Measurements from ENCODE around the gene DUSP7.

DUSP7 gene

GRCh38 chr3:52065264-52065756 is 8.9 kb upstream of the DUSP7 start:
- no peak for DNase-seq

DNA sequence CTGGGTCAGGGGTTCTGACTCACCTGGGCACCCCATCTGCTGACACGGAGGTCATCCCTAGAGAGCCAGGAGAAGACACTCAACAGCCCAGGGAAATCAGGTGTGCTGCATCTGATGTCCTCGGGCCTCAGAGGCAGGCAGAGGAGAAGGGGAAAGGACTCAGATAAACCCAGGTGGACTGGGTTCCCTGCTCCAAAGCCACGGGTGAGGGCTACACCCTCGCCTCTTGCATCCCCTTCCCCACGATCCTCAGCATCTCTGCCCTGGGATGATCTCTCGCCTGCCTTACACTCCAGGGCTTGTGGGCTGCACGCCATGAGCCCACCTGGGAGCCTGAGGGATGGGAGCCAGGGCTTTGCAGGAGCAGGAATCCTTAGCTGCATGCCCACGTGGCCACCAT is 8.2 kb upstream of the DUSP7 start:
- no peak for DNase-seq

DNA sequence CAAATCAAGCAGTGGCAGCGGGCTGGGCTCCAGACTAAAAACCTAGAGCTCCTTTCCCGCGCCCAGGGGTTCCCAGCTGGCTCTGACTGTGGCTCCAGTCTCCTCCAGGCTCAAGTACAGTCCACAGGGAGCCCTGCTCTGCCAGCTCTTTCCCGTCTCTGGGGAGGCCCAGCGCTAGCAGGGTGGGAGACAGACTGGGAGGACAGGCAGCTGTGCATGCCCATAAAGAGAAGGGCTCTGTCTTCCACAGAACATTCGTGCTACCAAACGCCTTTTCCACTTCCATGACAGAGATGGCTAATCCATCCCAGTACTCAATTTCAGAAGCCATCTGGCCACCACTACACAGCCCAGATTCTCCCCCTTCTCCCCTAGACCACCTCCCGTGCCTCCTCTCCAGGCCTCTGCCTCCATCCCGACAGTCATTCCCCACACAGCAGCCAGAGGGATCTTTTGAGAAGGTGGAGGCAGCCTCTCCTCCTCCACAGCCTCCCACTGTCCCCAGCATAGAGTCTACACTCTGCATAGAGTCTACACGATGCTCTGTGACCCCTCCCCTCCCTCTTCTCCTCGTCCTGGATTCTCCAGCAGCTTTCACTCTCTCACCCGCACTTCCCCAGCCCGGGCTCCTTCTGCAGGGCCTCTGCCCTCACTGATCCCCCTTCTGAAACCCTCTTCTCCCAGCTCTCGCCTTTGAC is 6.8 kb upstream of the DUSP7 start:
- DNase-seq = no peak

GRCh38 chr3:52062505-52062904 is 6.1 kb upstream of the DUSP7 start:
- peak; percentile 22 for DNase-seq

- DNase-seq = no peak
Observed at GRCh38 chr3:52061121-52061910, 4.9 kb upstream of the DUSP7 start.

DNA sequence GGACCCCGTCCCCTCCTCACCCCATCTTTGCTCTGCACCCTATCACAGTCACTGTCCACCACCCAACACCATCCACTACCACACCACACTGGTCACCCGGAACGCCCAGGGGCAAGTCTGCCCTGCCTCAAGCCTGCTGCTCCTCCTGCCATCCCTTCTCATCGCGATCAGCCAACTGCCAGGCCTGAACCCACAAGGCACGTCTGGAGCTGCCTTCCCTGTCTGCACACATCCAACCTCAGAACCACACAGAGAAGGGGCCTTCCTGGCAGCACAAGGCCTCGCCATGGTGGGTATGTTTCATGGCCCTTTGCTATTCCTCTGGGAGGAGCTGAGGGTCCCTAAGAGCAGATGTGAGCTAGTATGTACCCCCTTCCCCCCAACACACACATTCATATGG is 3.4 kb upstream of the DUSP7 start:
- DNase-seq = no peak

GRCh38 chr3:52057812-52058495 is 1.6 kb upstream of the DUSP7 start:
- DNase-seq = no peak

DNA sequence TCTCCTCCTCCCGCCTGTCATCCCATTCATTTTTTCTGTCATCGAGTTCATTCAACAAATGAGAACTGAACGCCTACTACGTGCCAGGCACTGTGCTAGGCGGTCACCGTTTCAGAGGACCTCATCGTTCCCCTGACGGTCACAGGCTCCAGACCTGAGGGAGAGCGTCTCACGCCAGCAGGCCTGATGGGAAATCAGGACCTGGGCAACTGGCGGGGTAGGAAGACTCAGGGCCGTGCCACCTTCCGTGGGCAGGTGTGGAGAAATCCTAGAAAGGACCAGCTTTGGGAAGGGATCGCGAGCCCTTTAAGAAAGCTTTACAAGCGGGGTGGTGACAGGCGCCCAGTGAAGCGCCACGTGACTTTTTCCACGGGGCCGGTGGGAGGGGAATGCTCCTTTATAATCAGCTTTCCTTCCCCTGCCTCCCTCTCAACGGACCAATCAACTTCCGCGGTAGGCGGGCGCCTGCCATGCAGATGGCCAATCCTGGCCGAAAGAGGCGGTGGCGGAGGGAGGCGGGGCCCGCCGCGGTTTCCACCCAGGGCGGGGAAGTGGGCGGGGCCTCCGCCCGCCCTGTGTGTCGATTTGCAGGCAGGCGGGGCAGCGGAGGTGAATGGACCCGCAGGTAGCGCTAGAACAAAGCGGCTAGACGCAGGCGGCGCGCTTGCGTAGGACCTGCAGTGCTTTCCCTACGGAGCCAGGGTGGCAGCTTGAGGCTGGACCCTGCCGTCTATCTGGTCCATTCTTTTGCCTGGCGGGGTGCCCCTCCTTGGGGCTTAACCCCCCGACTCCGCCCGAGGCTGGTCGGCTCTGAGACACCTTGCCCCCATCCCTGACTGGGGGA is 819 bp upstream of the DUSP7 start:
- peak; percentile 100 for DNase-seq

DNA sequence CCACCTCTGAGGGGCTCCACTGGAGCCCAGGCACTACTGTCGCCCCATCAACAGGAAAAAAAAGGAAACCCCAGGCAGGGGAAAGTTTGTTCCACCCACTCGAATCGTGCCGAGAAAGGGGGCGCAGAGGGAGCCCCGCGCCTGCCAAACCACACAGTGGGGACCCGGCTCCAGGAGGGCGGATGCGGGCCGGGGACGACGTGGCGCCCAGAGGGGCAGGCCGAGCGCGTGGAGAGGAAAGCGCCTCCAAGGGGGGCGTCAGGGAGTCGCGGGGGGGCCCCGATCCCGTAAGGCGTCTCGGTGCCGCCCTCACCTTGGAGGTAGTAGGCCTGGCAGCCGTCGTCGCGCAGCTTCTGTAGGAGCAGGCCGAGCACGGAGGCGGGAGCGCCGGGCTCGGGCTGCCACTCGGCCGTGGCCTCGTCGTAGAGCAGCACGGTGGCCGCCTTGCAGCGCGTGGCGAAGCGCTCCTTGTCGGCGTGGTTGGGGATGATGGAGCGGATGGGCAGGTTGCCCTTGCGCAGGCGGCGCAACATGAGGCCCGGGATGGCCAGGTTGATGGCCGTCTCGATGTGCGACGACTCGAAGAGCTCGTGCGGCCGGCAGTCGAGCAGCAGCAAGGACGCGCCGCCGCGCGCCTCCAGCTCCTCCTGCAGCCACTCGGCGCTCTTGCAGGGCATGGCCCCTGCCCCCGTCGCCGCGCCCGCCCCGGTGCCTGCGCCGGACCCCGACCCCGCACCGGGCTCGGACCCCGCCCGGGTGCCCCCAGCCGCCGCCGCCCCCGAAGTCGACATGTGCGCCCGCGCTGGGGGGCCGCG is 627 bp downstream of the DUSP7 start:
- DNase-seq = peak; percentile 49

GRCh38 chr3:52054661-52055511 is 1.5 kb downstream of the DUSP7 start:
- peak; percentile 20 for DNase-seq

DNA sequence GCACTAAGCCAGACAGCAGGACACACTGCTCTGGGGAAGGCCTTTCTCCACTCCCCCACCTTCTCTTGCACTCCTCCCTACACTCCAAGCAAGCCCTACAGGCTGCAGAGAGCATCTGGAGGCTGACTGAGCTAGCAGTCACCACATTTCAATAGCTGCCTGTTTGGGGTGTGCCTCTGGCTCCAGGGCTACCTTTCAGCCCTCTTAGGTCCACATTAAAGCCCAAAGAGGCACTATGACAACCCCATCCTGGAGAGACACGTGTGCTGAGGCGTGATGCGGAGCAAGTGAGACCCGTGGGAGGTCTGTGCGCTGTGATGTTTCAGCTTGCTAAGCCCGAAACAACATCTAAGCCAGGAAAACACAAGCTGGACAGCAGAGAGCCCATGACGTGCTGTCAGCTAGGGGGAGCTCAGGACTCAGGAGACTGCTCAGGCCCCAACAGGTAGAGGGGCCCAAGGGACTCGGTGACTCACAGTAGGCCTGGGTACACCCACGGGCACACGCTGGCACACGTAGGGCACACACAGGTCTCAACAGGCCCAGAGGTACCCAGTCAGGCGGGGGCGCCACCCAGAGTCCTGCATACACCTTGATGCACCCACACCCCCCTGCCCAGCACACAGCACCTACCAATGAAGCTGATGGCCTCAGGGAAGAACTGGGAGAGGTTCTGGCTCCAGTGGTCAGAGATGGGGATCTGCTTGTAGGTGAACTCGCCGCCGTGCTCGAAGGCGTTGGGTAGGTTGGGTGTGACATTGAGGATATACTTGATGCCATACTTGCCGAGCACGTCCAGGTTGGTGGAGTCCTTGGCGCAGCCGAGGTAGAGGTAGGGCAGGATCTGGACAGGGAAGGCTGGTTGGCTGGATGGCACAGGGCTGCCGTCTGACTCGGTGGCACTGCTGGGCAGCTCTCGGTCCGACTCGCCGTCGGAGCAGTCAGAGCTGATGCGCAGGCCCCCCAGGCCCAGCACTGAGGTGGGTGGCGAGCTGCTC is 2.8 kb downstream of the DUSP7 start:
- peak; percentile 38 for DNase-seq

GRCh38 chr3:52052831-52053306 is 3.5 kb downstream of the DUSP7 start:
- DNase-seq = peak; percentile 61

GRCh38 chr3:52051444-52051843 is 4.9 kb downstream of the DUSP7 start:
- no peak for DNase-seq

GRCh38 chr3:52050571-52050970 is 5.8 kb downstream of the DUSP7 start:
- no peak for DNase-seq

DNA sequence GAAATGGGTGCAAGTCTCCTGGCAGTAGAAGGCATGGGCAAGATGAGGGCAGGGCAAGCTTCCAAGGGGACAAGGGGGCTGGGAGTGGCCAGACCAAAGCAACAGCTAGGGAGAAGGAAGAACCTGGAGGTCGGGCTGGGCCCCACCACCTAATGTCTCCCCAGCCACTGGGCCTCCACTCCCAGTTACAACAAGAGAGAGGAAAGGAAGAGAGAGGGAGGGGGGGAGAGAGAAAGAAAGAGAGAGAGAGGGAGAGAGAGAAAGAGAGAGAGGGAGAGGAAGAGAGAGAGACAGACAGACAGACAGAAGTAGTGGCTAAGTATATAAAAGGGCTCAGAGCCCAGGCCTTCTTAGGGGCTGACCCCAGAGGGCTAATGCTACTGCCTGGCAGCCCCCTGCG is 6.9 kb downstream of the DUSP7 start:
- no peak for DNase-seq

DNA sequence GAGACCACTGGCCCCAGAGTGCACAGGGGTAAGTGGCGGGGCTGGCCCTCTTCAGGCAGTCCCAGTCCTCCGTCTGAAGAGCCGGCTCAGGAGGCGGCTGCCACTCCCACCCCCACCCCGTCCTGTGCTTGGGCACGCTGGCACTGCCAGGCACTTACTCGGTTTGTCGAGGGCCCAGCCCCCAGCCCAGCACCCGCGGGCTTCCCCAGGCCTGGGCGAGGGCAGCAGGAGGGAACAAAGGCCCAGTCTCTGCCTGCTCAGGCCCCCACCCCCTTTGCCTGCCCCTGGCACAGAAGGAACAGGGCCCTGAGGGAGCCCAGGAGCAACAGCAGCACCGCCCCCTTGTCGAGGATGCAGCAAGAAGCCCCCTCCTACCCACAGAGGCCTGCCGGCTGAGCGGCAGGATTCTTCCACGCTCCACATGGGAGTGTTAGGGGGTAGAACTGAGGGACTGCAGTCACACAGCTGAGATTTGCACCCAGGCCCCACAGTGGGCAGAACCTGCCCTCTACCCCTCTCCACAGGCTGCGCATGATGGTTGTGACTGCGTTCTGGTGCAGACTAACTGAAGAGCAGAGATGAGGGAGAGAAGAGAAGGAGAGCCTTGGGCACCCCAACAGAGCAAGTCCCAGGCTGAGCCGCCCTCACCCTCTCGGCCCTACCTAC is 8.9 kb downstream of the DUSP7 start:
- no peak for DNase-seq

- DNase-seq = no peak
Observed at GRCh38 chr3:52046902-52047239, 9.5 kb downstream of the DUSP7 start.

- no peak for DNase-seq
Observed at GRCh38 chr3:52046186-52046901, 10.0 kb downstream of the DUSP7 start.
